IMR-90 (cell line): ENCODE data around the gene ATP5F1C.
A peak's percentile ranks its signal among the peaks of the same experiment; 100 is the strongest.

ENCODE experiments used
- BHLHE40 ChIP-seq: fragments of 150-350 bp; IDR thresholded peaks from 2 replicates; pipeline ENCODE4 v1.6.1; 2016; ENCODE audit warnings: mild to moderate bottlenecking, low read depth, low read length
- CEBPB ChIP-seq: IDR thresholded peaks from 2 replicates; pipeline ENCODE4 v1.6.1; 2012; ENCODE audit warnings: low read depth, low read length, improper control_type of control experiment
- CHD1 ChIP-seq: IDR thresholded peaks from 2 replicates; pipeline ENCODE4 v1.6.1; 2012; ENCODE audit warnings: low read depth, low read length, improper control_type of control experiment
- MAFK ChIP-seq: IDR thresholded peaks from 2 replicates; pipeline ENCODE4 v1.6.1; 2012; ENCODE audit warnings: low read depth, low read length, improper control_type of control experiment
- MAZ ChIP-seq: IDR thresholded peaks from 2 replicates; pipeline ENCODE4 v1.6.1; 2012; ENCODE audit warnings: low read depth, mild to moderate bottlenecking, low read length, improper control_type of control experiment, moderate library complexity, borderline replicate concordance
- MXI1 ChIP-seq: IDR thresholded peaks from 2 replicates; pipeline ENCODE4 v1.6.1; 2012; ENCODE audit warnings: low read depth, mild to moderate bottlenecking, low read length, moderate library complexity, borderline replicate concordance
- POLR2A ChIP-seq: IDR thresholded peaks from 2 replicates; pipeline ENCODE4 v1.6.1; 2012; ENCODE audit warnings: mild to moderate bottlenecking, low read depth, low read length
- RAD21 ChIP-seq: IDR thresholded peaks from 2 replicates; pipeline ENCODE4 v1.6.1; 2012; ENCODE audit warnings: low read length, improper control_type of control experiment
- RCOR1 ChIP-seq: IDR thresholded peaks from 2 replicates; pipeline ENCODE4 v1.6.1; 2012; ENCODE audit warnings: mild to moderate bottlenecking, low read length, improper control_type of control experiment; ENCODE audit not compliant: insufficient replicate concordance
- SMC3 ChIP-seq: fragments of 150-350 bp; IDR thresholded peaks from 2 replicates; pipeline ENCODE4 v1.6.1; 2016; ENCODE audit warnings: low read depth, mild to moderate bottlenecking, antibody characterized with exemption, low read length, moderate library complexity
- TF ChIP-seq, protein P1 (sequence below): conservative IDR thresholded peaks from 2 replicates; pipeline ENCODE4 v1.5.1; 2012; ENCODE audit warnings: mild to moderate bottlenecking, low read depth, low read length, improper control_type of control experiment
- TF ChIP-seq, protein P2 (sequence below): fragments of 150-350 bp; IDR thresholded peaks from 2 replicates; pipeline ENCODE4 v1.6.1; 2017; ENCODE audit warnings: mild to moderate bottlenecking, antibody characterized with exemption, low read length, low read depth

DNA sequence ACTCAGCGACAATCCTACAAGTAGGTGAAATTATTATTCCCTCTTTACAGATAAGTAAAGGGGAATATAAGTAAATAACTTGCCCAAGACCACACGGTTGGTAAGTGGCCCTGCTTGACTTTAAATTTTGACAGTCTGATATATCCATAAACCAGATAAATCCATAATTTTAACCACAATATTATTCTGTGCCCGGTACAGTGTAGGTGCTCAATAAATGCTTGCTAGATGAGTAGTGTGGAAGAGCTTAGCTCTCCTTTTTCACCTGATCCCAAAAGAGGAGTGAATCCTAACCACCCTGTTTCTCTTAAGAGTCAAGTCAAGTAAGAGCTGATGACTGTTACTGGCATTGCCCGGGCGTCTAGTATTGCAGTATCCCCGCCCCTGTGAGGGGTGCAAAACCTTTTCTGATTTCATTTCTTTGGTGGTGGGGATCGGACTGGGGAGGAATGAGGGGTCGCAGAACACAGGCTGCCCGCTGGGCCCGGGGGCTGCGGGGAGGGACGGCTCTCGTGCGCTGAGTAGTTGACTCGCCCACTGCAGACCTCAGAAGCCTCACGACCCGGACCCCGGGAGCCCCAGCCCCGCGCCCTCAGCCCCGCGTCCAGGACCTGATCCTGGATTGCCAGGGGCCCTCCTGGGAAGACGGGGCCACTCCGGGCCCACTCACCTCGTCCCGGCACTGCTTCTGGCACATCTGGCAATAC lies 674 bp upstream of the ATP5F1C start:
- no peak for TF ChIP-seq MXI1
- TF ChIP-seq, protein P1, sequence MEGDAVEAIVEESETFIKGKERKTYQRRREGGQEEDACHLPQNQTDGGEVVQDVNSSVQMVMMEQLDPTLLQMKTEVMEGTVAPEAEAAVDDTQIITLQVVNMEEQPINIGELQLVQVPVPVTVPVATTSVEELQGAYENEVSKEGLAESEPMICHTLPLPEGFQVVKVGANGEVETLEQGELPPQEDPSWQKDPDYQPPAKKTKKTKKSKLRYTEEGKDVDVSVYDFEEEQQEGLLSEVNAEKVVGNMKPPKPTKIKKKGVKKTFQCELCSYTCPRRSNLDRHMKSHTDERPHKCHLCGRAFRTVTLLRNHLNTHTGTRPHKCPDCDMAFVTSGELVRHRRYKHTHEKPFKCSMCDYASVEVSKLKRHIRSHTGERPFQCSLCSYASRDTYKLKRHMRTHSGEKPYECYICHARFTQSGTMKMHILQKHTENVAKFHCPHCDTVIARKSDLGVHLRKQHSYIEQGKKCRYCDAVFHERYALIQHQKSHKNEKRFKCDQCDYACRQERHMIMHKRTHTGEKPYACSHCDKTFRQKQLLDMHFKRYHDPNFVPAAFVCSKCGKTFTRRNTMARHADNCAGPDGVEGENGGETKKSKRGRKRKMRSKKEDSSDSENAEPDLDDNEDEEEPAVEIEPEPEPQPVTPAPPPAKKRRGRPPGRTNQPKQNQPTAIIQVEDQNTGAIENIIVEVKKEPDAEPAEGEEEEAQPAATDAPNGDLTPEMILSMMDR, result no peak
- TF ChIP-seq MAFK, result no peak
- TF ChIP-seq CHD1, result 0 out of 2 replicates have a peak, but pooled peaks have one; percentile 31
- TF ChIP-seq POLR2A, result no peak
- TF ChIP-seq CEBPB, result no peak
- no peak for TF ChIP-seq SMC3
- no peak for TF ChIP-seq MAZ
- no peak for TF ChIP-seq RAD21
- no peak for TF ChIP-seq RCOR1
- TF ChIP-seq, protein P2, sequence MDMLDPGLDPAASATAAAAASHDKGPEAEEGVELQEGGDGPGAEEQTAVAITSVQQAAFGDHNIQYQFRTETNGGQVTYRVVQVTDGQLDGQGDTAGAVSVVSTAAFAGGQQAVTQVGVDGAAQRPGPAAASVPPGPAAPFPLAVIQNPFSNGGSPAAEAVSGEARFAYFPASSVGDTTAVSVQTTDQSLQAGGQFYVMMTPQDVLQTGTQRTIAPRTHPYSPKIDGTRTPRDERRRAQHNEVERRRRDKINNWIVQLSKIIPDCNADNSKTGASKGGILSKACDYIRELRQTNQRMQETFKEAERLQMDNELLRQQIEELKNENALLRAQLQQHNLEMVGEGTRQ, result no peak
- no peak for TF ChIP-seq BHLHE40
